Loucy (cell line): ENCODE data around the gene TBKBP1.

Experiments used
- H2AFZ ChIP-seq: fragments of 200-600 bp; sonication (generic); 2 replicates; pipeline ENCODE4 v1.6.0; 2016; ENCODE audit warnings: antibody characterized with exemption, mild to moderate bottlenecking, low read length, moderate library complexity
- H3F3A ChIP-seq: fragments of 200-600 bp; 2 replicates; pipeline ENCODE4 v1.6.0; 2016; ENCODE audit warnings: antibody characterized with exemption, low read depth, mild to moderate bottlenecking
- H3K27me3 ChIP-seq: fragments of 200-600 bp; sonication (generic); 2 replicates; pipeline ENCODE4 v1.6.1; 2014; ENCODE audit warnings: low read length, mild to moderate bottlenecking; ENCODE audit not compliant: insufficient read depth, poor library complexity, severe bottlenecking
- H3K36me3 ChIP-seq: fragments of 200-600 bp; sonication (generic); 2 replicates; pipeline ENCODE4 v1.6.1; 2016; ENCODE audit warnings: low read length; ENCODE audit not compliant: insufficient read depth
- H3K4me1 ChIP-seq: fragments of 200-600 bp; sonication (generic); 2 replicates; pipeline ENCODE4 v1.5.1; 2014; ENCODE audit warnings: low read length, mild to moderate bottlenecking; ENCODE audit not compliant: insufficient read depth, poor library complexity, severe bottlenecking
- H3K4me2 ChIP-seq: fragments of 200-600 bp; sonication (generic); 2 replicates; pipeline ENCODE4 v1.6.0; 2014; ENCODE audit warnings: antibody characterized with exemption, low read length, low read depth, mild to moderate bottlenecking; ENCODE audit not compliant: poor library complexity, severe bottlenecking
- H3K4me3 ChIP-seq: fragments of 200-600 bp; sonication (generic); 2 replicates; pipeline ENCODE4 v1.5.1; 2014; ENCODE audit warnings: low read length, mild to moderate bottlenecking, mixed read lengths; ENCODE audit not compliant: poor library complexity, severe bottlenecking
- H3K79me2 ChIP-seq: fragments of 200-600 bp; sonication (generic); 2 replicates; pipeline ENCODE4 v1.6.1; 2014; ENCODE audit warnings: low read length; ENCODE audit not compliant: insufficient read depth
- H3K9ac ChIP-seq: fragments of 200-600 bp; sonication (generic); 2 replicates; pipeline ENCODE4 v1.6.0; 2014; ENCODE audit warnings: mild to moderate bottlenecking, low read depth, low read length, moderate library complexity; ENCODE audit not compliant: poor library complexity, severe bottlenecking
- H3K9me2 ChIP-seq: fragments of 200-600 bp; sonication (generic); replicated peaks from 2 replicates; pipeline ENCODE4 v1.6.1; 2016; ENCODE audit warnings: low read depth, low read length, mixed read lengths
- H3K9me3 ChIP-seq: fragments of 200-600 bp; sonication (generic); 2 replicates; pipeline ENCODE4 v1.6.1; 2014; ENCODE audit warnings: mild to moderate bottlenecking, antibody characterized with exemption, low read length, low read depth; ENCODE audit not compliant: insufficient read depth
- H4K20me1 ChIP-seq: fragments of 200-600 bp; sonication (generic); 2 replicates; pipeline ENCODE4 v1.6.0; 2014; ENCODE audit warnings: antibody characterized with exemption, low read length, mild to moderate bottlenecking; ENCODE audit not compliant: insufficient read depth, poor library complexity, severe bottlenecking
- EZH2phosphoT487 ChIP-seq: fragments of 200-600 bp; IDR thresholded peaks from 2 replicates; pipeline ENCODE4 v1.6.1; 2018; ENCODE audit warnings: antibody characterized with exemption, mild to moderate bottlenecking, moderate library complexity, borderline replicate concordance
- TF ChIP-seq, protein P1 (sequence below): fragments of 200-600 bp; sonication (generic); conservative IDR thresholded peaks from 2 replicates; pipeline ENCODE4 v1.5.1; 2014; ENCODE audit warnings: mild to moderate bottlenecking, antibody characterized with exemption, low read length

Gene TBKBP1

GRCh38 chr17:47715669-47716325, 21.8 kb downstream of the TBKBP1 start:
- peaks cover 46% of the 10 kb centered on the region for H3K4me1 ChIP-seq
- H3K9me3 ChIP-seq = no peaks in the 10 kb centered on the region
- no peak overlapping the region for H3K4me3 ChIP-seq
- H3K27me3 ChIP-seq = no peaks in the 10 kb centered on the region
- H3K36me3 ChIP-seq = no peaks in the 10 kb centered on the region
- no peak overlapping the region for H3K9ac ChIP-seq
- no peaks in the 10 kb centered on the region for H3K9me2 ChIP-seq
- no peaks in the 10 kb centered on the region for H4K20me1 ChIP-seq
- no peaks in the 10 kb centered on the region for H3K79me2 ChIP-seq
- TF ChIP-seq, protein P1, sequence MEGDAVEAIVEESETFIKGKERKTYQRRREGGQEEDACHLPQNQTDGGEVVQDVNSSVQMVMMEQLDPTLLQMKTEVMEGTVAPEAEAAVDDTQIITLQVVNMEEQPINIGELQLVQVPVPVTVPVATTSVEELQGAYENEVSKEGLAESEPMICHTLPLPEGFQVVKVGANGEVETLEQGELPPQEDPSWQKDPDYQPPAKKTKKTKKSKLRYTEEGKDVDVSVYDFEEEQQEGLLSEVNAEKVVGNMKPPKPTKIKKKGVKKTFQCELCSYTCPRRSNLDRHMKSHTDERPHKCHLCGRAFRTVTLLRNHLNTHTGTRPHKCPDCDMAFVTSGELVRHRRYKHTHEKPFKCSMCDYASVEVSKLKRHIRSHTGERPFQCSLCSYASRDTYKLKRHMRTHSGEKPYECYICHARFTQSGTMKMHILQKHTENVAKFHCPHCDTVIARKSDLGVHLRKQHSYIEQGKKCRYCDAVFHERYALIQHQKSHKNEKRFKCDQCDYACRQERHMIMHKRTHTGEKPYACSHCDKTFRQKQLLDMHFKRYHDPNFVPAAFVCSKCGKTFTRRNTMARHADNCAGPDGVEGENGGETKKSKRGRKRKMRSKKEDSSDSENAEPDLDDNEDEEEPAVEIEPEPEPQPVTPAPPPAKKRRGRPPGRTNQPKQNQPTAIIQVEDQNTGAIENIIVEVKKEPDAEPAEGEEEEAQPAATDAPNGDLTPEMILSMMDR = no peak
- TF ChIP-seq EZH2phosphoT487 = no peak
- no peak overlapping the region for H3K4me2 ChIP-seq
- H2AFZ ChIP-seq = no peak overlapping the region
- H3F3A ChIP-seq = no peaks in the 10 kb centered on the region

DNA sequence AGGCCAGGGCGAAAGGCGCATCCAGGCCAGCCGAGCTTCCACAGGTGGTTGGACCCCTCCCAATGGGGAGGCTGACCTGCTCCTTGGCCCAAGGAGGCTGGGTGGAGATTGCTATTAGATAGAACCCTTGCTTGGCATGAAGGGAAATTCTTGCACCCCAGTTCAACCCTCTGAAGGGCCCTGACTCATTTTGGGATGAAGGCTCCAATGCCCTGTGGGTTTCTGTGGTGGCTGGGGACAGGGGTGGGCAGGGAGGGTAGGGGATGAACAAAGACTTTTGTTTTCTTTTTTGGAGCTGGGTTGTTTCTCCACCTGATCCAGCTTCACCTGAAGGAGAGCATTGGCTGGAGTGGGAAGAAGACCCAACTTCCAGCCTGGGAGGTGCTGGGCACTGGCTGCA, 22.4 kb downstream of the TBKBP1 start:
- Histone ChIP-seq H3K27me3 (no peaks in the 10 kb centered on the region), H3K79me2 (no peaks in the 10 kb centered on the region), H3K4me2 (no peak overlapping the region), H4K20me1 (no peaks in the 10 kb centered on the region), H3K4me1 (peaks cover 46% of the 10 kb centered on the region), H3K9me3 (no peaks in the 10 kb centered on the region), H3F3A (no peaks in the 10 kb centered on the region), H3K9me2 (no peaks in the 10 kb centered on the region), H3K36me3 (no peaks in the 10 kb centered on the region), H3K4me3 (no peak overlapping the region), H2AFZ (no peak overlapping the region), H3K9ac (no peak overlapping the region)
- TF ChIP-seq EZH2phosphoT487 = no peak
- TF ChIP-seq, protein P1 = no peak

GRCh38 chr17:47717261-47717697, 23.3 kb downstream of the TBKBP1 start:
- peaks cover 46% of the 10 kb centered on the region for H3K4me1 ChIP-seq
- 0 out of 2 replicates have a peak overlapping the region, but pooled peaks have one; percentile 32 for H2AFZ ChIP-seq
- no peaks in the 10 kb centered on the region for H3K79me2 ChIP-seq
- H3F3A ChIP-seq = no peaks in the 10 kb centered on the region
- no peak overlapping the region for H3K9ac ChIP-seq
- TF ChIP-seq EZH2phosphoT487 = no peak
- TF ChIP-seq, protein P1 = peak; percentile 74
- no peaks in the 10 kb centered on the region for H4K20me1 ChIP-seq
- H3K27me3 ChIP-seq = no peaks in the 10 kb centered on the region
- H3K9me2 ChIP-seq = no peaks in the 10 kb centered on the region
- no peak overlapping the region for H3K4me3 ChIP-seq
- H3K36me3 ChIP-seq = no peaks in the 10 kb centered on the region
- H3K9me3 ChIP-seq = no peaks in the 10 kb centered on the region
- H3K4me2 ChIP-seq = peak overlapping the region; percentile 58
